Measurements from ENCODE around the gene KRT73.

DNA sequence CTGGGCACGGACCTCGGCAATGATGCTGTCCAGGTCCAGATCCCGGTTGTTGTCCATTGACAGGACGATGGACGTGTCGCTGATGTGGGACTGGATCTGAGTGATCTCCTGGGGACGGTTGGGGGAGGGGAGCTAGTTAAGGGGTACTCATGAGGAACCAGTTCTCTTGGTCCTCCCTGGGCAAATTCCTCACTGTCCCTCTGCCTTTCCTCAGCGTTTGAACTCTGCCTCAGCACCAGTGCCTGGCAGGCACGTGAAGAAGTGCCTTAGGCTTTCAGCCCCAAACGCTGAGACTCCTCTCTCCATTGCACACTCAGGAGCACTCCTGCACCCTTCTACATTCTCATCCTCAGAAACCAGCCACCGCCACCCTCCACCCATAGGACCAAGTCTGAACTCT lies 26.8 kb downstream of the KRT73 start:
- TF ChIP-seq, protein P1, sequence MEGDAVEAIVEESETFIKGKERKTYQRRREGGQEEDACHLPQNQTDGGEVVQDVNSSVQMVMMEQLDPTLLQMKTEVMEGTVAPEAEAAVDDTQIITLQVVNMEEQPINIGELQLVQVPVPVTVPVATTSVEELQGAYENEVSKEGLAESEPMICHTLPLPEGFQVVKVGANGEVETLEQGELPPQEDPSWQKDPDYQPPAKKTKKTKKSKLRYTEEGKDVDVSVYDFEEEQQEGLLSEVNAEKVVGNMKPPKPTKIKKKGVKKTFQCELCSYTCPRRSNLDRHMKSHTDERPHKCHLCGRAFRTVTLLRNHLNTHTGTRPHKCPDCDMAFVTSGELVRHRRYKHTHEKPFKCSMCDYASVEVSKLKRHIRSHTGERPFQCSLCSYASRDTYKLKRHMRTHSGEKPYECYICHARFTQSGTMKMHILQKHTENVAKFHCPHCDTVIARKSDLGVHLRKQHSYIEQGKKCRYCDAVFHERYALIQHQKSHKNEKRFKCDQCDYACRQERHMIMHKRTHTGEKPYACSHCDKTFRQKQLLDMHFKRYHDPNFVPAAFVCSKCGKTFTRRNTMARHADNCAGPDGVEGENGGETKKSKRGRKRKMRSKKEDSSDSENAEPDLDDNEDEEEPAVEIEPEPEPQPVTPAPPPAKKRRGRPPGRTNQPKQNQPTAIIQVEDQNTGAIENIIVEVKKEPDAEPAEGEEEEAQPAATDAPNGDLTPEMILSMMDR (conservative IDR thresholded peaks at IDR 0.05 in 1 of 2, IDR thresholded peaks at IDR 0.05 in 1 of 2; ENCODE audit: low read depth in 1 of 2, low read length in 2 of 2) = no peak
- TF ChIP-seq EZH2 (IDR thresholded peaks at IDR 0.05; ENCODE audit: low read length, missing control alignments) = no peak

Measured in fibroblast of lung (primary cell).